Lower lobe of right lung (tissue), 2 donors: ENCODE measurements around the gene TUBB3. TPM values are rescaled to one million over a fixed set of nuclear protein-coding genes. Genes with fewer than 3 reads are reported as not detected.

Source experiments
- ATAC-seq, 2 donors: fragments of 200-7000 bp; cut with Tn5 transposase; one replicate each; pipeline ENCODE4 v1.9.1; 2020 to 2022; ENCODE audit warnings: mild to moderate bottlenecking in 2 of 2, moderate library complexity in 2 of 2
- DNase-seq: peaks from one replicate; pipeline ENCODE4 v3.0.0-alpha.2; 2020
- H3K27ac ChIP-seq: fragments of 200-600 bp; one replicate; pipeline ENCODE4 v1.8.0; 2022
- H3K27me3 ChIP-seq: fragments of 200-600 bp; one replicate; pipeline ENCODE4 v1.8.0; 2022; ENCODE audit warnings: low read depth
- H3K36me3 ChIP-seq: fragments of 200-600 bp; one replicate; pipeline ENCODE4 v1.8.0; 2022; ENCODE audit warnings: mild to moderate bottlenecking
- H3K4me1 ChIP-seq: fragments of 200-600 bp; one replicate; pipeline ENCODE4 v1.8.0; 2022
- H3K4me3 ChIP-seq: fragments of 200-600 bp; one replicate; pipeline ENCODE4 v1.8.0; 2022; ENCODE audit warnings: mild to moderate bottlenecking
- H3K9me3 ChIP-seq: fragments of 200-600 bp; one replicate; pipeline ENCODE4 v1.8.0; 2022
- CTCF ChIP-seq: fragments of 200-600 bp; IDR thresholded peaks from one replicate; pipeline ENCODE4 v1.8.0; 2022; ENCODE audit warnings: antibody characterized with exemption, mild to moderate bottlenecking
- intact Hi-C: fragments of 100-400 bp; cut with DNase I; formaldehyde crosslinking; loops from one replicate; pipeline ENCODE4 v1.11.0; 2022
- total RNA-seq: library from RNA; stranded (reverse); fragmentation: NEBNext Ultra II Directional; extraction: Animal tissue kit (Norgen Biotek cat#: 25700); gene quantifications from one replicate; pipeline ENCODE4 v1.2.1, GENCODE V29; 2021
- donor health status: DM: no; HTN: yes; CAD: no; lungs with severe emphysema.

Gene TUBB3
- total RNA-seq, 1 donor from 2014 or later = 2.1 TPM

DNA sequence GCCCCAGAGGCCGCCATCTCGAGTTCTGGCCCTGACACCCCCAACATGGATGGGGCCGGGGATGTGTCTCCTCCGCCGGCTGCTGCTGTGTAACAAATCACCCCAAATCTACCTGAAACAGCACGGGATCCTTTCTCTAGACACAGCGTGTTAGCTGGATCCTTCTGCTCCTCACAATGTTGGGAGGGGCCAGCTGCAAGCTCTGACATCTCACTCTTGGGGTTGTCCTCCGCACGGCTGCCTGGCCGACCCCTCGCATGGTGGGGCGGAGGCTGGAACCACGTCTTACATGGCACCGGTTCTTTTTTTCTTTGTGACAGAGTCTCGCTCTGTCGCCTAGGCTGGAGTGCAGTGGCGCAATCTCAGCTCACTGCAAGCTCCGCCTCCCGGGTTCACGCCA, 13.8 kb downstream of the TUBB3 start:
- no peak for ATAC-seq
- intact Hi-C loops = no loop called here

DNA sequence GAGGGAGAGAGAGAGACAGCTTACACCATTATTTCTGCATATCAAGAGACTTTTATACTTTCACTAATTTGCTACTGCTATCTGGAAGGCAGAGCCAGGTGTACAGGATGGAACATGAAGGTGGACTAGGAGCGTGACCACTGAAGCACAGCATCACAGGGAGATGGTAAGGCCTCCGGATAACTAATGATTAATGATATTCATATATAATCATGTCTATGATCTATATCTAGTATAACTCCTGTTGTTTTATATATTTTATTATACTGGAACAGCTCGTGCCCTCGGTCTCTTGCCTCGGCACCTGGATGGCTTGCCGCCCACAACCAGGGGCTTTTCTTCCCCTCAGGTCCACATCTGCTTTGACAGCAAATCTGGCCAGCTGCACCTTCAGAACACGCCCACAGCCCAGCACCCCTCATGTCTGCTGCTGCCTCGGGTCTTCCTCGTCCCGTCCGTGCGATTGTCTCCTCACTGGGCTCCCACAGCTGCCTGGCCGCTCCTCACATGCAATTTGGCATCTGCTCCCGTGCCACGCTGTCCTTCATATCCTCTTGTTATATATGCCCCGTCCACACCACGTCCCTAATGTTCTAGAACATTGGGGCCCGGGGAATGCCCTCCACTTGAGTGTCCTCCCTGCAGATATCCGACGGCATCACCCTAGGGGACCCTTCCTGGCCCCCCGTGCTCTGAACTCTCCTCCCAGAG, 15.2 kb downstream of the TUBB3 start:
- ATAC-seq (no peak), DNase-seq (no peak)
- intact Hi-C loops = no loop called here
- Histone ChIP-seq H3K36me3 (no peaks in the 10 kb centered on the region), H3K27ac (no peak overlapping the region), H3K27me3 (no peaks in the 10 kb centered on the region), H3K4me3 (no peak overlapping the region), H3K9me3 (no peaks in the 10 kb centered on the region), H3K4me1 (no peaks in the 10 kb centered on the region)
- TF ChIP-seq CTCF = no peak

More for the DNA sequence above, 13.8 kb downstream of the TUBB3 start:
- TF ChIP-seq CTCF = no peak
- H3K27me3 ChIP-seq = no peaks in the 10 kb centered on the region
- H3K4me1 ChIP-seq = no peaks in the 10 kb centered on the region
- H3K36me3 ChIP-seq = no peaks in the 10 kb centered on the region
- no peaks in the 10 kb centered on the region for H3K9me3 ChIP-seq
- DNase-seq = no peak
- no peak overlapping the region for H3K27ac ChIP-seq
- H3K4me3 ChIP-seq = no peak overlapping the region

DNA sequence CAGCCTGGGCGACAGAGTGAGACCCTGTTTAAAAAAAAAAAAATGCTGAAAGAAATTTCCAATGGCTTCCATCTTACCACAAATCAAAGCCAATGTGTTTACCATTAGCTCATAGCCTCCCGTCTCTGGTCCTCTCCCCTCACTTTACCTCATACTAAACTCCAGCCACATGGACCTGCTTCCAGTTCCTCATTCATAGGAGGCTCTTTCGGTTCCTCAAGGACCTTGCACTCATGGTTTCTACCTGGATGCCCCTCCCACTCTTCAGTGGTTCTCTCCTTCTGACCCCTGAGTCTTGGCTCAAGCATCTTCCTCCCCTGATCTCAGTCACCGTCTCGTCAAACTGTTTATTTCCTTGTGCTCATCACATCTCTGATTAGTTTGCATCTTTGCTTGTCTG, 21.6 kb downstream of the TUBB3 start:
- Histone ChIP-seq H3K9me3 (no peaks in the 10 kb centered on the region), H3K4me3 (no peak overlapping the region), H3K27me3 (peaks cover 17% of the 10 kb centered on the region), H3K4me1 (peaks cover 16% of the 10 kb centered on the region), H3K27ac (no peak overlapping the region), H3K36me3 (no peaks in the 10 kb centered on the region)
- no peak for ATAC-seq
- TF ChIP-seq CTCF = no peak
- intact Hi-C loops = no loop called here
- DNase-seq = no peak

GRCh38 chr16:89945654-89946053, 22.5 kb downstream of the TUBB3 start:
- peak; percentile 67 for DNase-seq
- Histone ChIP-seq H3K4me1 (peaks cover 18% of the 10 kb centered on the region), H3K9me3 (no peaks in the 10 kb centered on the region), H3K36me3 (no peaks in the 10 kb centered on the region), H3K27ac (no peak overlapping the region), H3K27me3 (peaks cover 17% of the 10 kb centered on the region), H3K4me3 (no peak overlapping the region)
- no peak for TF ChIP-seq CTCF
- intact Hi-C loops = no loop called here
- ATAC-seq = no peak

DNA sequence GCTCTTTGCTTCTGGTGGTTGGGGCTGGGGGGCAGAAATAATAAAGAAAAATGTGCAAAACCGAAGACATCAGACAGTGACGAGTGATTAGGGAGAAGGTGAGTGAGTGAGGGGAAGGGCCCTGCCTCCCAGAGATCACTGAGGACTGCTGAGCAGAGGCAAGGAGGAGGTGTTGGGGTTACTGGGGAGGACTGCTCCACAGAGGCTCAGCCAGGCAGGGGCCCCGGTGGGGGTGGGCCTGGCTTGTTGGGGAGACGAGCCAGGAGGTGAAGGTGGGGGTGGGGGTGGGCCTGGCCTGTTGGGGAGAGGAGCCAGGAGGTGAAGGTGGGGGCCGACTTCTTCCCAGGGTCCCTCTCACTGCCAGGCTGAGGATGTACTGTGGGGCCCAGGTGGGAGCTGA, 23.4 kb downstream of the TUBB3 start:
- no peaks in the 10 kb centered on the region for H3K9me3 ChIP-seq
- no peak for TF ChIP-seq CTCF
- no peak overlapping the region for H3K4me3 ChIP-seq
- H3K36me3 ChIP-seq = no peaks in the 10 kb centered on the region
- ATAC-seq (no peak), DNase-seq (no peak)
- intact Hi-C loops = no loop called here
- no peak overlapping the region for H3K27ac ChIP-seq
- peaks cover 18% of the 10 kb centered on the region for H3K4me1 ChIP-seq
- H3K27me3 ChIP-seq = peaks cover 17% of the 10 kb centered on the region
